Ishikawa (cell line): Measurements from ENCODE around the gene AUTS2.

Experiments used
- CEBPB ChIP-seq: IDR thresholded peaks from 2 replicates; pipeline ENCODE4 v1.6.1; 2012
- CREB1 ChIP-seq: IDR thresholded peaks from 2 replicates; pipeline ENCODE4 v1.6.1; 2012; ENCODE audit warnings: low read depth
- EGR1 ChIP-seq: IDR thresholded peaks from 2 replicates; pipeline ENCODE4 v1.6.1; 2012
- EP300 ChIP-seq: IDR thresholded peaks from 2 replicates; pipeline ENCODE4 v1.6.1; 2012; ENCODE audit warnings: borderline replicate concordance
- FOXM1 ChIP-seq: IDR thresholded peaks from 2 replicates; pipeline ENCODE4 v1.6.1; 2012; ENCODE audit warnings: low read depth, borderline replicate concordance
- MAX ChIP-seq: IDR thresholded peaks from 2 replicates; pipeline ENCODE4 v1.6.1; 2012
- NFIC ChIP-seq: IDR thresholded peaks from 2 replicates; pipeline ENCODE4 v1.6.1; 2012
- RAD21 ChIP-seq: IDR thresholded peaks from 2 replicates; pipeline ENCODE4 v1.6.1; 2012; ENCODE audit warnings: low read depth
- REST ChIP-seq: IDR thresholded peaks from 2 replicates; pipeline ENCODE4 v1.6.1; 2012; ENCODE audit warnings: low read depth, mild to moderate bottlenecking
- TAF1 ChIP-seq: IDR thresholded peaks from 2 replicates; pipeline ENCODE4 v1.6.1; 2012; ENCODE audit warnings: low read depth, mild to moderate bottlenecking
- TCF12 ChIP-seq: IDR thresholded peaks from 2 replicates; pipeline ENCODE4 v1.6.1; 2012; ENCODE audit warnings: low read depth
- TEAD4 ChIP-seq: IDR thresholded peaks from 2 replicates; pipeline ENCODE4 v1.6.1; 2012
- YY1 ChIP-seq: IDR thresholded peaks from 2 replicates; pipeline ENCODE4 v1.6.1; 2012; ENCODE audit warnings: low read depth
- ZBTB7A ChIP-seq: IDR thresholded peaks from 2 replicates; pipeline ENCODE4 v1.6.1; 2012; ENCODE audit warnings: low read depth
- TF ChIP-seq, protein P1 (sequence below): IDR thresholded peaks from 2 replicates; pipeline ENCODE4 v1.6.1; 2012

AUTS2 gene

GRCh38 chr7:69700331-69700730 lies 102.1 kb downstream of the AUTS2 start:
- TF ChIP-seq CREB1 (no peak), TAF1 (no peak)

- TF ChIP-seq, protein P1, sequence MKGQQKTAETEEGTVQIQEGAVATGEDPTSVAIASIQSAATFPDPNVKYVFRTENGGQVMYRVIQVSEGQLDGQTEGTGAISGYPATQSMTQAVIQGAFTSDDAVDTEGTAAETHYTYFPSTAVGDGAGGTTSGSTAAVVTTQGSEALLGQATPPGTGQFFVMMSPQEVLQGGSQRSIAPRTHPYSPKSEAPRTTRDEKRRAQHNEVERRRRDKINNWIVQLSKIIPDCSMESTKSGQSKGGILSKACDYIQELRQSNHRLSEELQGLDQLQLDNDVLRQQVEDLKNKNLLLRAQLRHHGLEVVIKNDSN: no peak
- no peak for TF ChIP-seq TEAD4
- no peak for TF ChIP-seq CREB1
- TF ChIP-seq TCF12: no peak
- TF ChIP-seq YY1: no peak
- no peak for TF ChIP-seq REST
- no peak for TF ChIP-seq CEBPB
- no peak for TF ChIP-seq TAF1
- TF ChIP-seq MAX: no peak
- TF ChIP-seq EP300: no peak
- no peak for TF ChIP-seq RAD21
- TF ChIP-seq FOXM1: no peak
- no peak for TF ChIP-seq ZBTB7A
- TF ChIP-seq NFIC: no peak
- TF ChIP-seq EGR1: no peak
Measured at GRCh38 chr7:69701288-69701687, 103.0 kb downstream of the AUTS2 start.

DNA sequence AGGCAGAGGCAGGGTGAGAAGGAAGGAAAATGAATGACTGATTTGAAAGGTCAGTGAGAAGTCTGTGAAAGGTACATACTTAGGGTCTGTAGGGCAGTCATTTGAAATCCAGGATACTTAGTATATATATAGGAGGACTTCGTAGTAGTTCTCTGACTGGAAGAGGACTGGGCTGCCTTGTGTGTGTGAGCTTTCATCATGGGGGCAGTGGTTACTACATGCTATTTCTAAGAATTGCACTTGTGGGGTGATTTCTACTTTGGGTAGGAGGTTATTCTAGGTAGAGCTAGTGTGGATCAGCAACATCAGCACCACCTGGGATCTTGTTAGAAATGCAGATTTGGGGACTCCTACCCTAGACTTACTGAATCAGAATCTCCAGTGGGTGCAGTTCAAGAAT lies 104.1 kb downstream of the AUTS2 start:
- TF ChIP-seq TEAD4 (no peak), FOXM1 (no peak), ZBTB7A (no peak), TCF12 (no peak), YY1 (no peak), CEBPB (no peak), RAD21 (no peak), TAF1 (no peak), REST (no peak), EP300 (no peak)
- TF ChIP-seq, protein P1: no peak

- TF ChIP-seq NFIC (no peak), CEBPB (no peak), CREB1 (no peak), TAF1 (no peak), MAX (no peak), REST (no peak), FOXM1 (no peak), RAD21 (no peak), EP300 (no peak), YY1 (no peak)
Measured at GRCh38 chr7:69703099-69703498, 104.8 kb downstream of the AUTS2 start.

DNA sequence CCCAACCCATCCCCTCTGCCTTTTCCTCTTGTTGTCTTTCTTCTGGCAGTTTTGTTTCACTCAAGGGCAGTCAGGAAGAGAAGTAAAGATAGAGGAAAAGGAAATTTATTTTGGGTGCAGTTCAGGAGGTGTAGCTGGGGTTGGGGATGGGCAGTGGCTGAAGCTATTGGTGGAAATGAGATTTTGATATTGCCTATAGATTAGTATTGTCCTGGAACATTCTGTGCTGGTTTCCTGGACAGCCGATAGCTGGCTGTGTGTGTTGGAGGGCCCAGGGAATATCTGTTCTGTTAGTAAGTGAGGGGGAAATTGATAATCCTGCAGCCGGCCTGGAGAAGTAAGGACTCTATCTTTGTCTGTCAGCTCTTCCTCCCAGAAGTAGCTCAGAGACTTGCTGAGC lies 107.8 kb downstream of the AUTS2 start:
- TF ChIP-seq TEAD4: no peak
- no peak for TF ChIP-seq CEBPB
- no peak for TF ChIP-seq YY1
- TF ChIP-seq, protein P1: no peak
- no peak for TF ChIP-seq RAD21
- TF ChIP-seq NFIC: no peak
- TF ChIP-seq TCF12: no peak
- no peak for TF ChIP-seq ZBTB7A
- no peak for TF ChIP-seq MAX
- no peak for TF ChIP-seq EP300
- no peak for TF ChIP-seq REST
- no peak for TF ChIP-seq TAF1
- TF ChIP-seq FOXM1: no peak
- TF ChIP-seq CREB1: no peak
- no peak for TF ChIP-seq EGR1
